Limb (tissue), 2 donors: Measurements from ENCODE around the gene FOXO3.
"Not testable (repeated sequence)": the region's sequence is repeated elsewhere in the genome, so short reads cannot be mapped to it uniquely, and the experiment has no call there.

Experiments
- DNase-seq, 2 donors: peaks; one replicate each; pipeline ENCODE4 v3.0.0-alpha.2; 2016; ENCODE audit errors: extremely low spot score in 2 of 2

The FOXO3 gene

DNA sequence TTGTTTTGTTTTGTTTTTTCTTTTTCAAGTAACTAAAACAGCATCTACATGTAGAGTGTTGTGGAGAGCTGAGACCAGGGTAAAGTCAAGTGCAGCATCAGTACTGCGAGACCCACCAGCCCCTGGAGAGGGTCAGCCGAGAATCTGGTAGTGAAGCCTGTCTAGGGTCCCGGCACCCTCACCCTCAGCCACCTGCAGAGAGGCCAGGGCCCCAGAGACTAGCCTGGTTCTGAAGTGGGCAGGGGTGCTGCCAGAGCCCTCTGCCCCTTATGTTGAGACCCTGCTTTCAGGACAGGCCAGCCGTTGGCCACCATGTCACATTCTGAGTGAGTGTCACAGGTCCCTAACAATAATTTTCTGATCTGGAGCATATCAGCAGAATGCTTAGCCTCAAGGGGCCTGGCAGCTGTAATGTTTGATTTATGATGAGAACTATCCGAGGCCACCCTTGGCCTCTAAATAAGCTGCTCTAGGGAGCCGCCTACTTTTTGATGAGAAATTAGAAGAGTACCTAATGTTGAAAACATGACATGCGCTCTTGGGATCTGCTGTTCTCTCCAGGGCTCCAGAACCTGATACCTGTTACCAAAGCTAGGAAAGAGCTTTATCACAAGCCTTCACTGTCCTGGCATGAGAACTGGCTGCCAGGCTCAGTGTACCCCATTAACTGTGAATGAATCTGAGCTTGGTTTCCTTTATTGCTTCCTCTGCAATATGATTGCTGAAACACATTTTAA, 121.8 kb downstream of the FOXO3 start:
- DNase-seq, result not testable (repeated sequence)

DNA sequence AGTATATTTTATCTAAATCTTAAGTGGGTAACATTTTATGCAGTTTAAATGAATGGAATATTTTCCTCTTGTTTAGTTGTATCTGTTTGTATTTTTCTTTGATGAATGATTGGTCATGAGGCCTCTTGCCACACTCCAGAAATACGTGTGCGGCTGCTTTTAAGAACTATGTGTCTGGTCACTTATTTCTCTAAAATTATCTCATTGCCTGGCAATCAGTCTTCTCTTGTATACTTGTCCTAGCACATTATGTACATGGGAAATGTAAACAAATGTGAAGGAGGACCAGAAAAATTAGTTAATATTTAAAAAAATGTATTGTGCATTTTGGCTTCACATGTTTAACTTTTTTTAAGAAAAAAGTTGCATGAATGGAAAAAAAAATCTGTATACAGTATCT, 123.3 kb downstream of the FOXO3 start:
- DNase-seq, result not testable (repeated sequence)

DNA sequence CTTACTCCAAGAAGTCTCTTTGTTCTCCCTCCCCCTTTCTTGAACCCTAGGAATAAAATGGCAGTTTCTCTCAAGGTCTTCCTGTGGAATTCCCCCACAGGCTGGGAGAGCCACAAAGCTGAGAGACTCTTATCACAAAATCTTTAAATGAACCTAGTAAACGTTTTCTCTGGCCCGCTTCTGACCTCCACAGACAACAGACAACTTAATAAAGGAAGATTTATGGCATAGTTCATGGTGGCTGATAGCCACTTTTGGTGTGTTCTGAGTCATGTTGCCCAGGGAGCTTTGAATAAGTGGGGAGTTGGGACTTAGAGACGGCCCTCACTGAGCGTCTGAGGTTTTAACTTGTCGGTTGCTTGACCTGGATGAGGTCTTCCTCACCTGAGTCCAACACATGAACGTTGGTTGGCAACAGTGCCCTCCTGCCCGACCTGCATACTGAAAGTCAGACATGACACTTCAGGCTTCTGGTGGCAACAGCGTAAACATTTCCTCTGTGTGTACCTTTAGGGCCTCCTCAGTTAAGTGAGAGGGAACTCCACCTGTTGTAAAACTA, 124.1 kb downstream of the FOXO3 start:
- DNase-seq, result no peak

GRCh38 chr6:108685970-108686369, 125.3 kb downstream of the FOXO3 start:
- no peak for DNase-seq

- no peak for DNase-seq
These were observed 126.2 kb downstream of the FOXO3 start for GRCh38 chr6:108686896-108687295.

GRCh38 chr6:108687921-108688320, 127.2 kb downstream of the FOXO3 start:
- DNase-seq, result no peak

- DNase-seq, result no peak
These were observed 128.8 kb downstream of the FOXO3 start for GRCh38 chr6:108689272-108690161.

GRCh38 chr6:108690326-108691049, 129.8 kb downstream of the FOXO3 start:
- DNase-seq, result no peak

- DNase-seq, result no peak
These were observed 132.9 kb downstream of the FOXO3 start for GRCh38 chr6:108693430-108694154.

- no peak for DNase-seq
These were observed 134.1 kb downstream of the FOXO3 start for GRCh38 chr6:108694816-108695215.

- DNase-seq, result peak in 1 of 2 donors; percentile 28
These were observed 136.9 kb downstream of the FOXO3 start for GRCh38 chr6:108697561-108698161.

GRCh38 chr6:108698593-108699289, 138.0 kb downstream of the FOXO3 start:
- no peak for DNase-seq

DNA sequence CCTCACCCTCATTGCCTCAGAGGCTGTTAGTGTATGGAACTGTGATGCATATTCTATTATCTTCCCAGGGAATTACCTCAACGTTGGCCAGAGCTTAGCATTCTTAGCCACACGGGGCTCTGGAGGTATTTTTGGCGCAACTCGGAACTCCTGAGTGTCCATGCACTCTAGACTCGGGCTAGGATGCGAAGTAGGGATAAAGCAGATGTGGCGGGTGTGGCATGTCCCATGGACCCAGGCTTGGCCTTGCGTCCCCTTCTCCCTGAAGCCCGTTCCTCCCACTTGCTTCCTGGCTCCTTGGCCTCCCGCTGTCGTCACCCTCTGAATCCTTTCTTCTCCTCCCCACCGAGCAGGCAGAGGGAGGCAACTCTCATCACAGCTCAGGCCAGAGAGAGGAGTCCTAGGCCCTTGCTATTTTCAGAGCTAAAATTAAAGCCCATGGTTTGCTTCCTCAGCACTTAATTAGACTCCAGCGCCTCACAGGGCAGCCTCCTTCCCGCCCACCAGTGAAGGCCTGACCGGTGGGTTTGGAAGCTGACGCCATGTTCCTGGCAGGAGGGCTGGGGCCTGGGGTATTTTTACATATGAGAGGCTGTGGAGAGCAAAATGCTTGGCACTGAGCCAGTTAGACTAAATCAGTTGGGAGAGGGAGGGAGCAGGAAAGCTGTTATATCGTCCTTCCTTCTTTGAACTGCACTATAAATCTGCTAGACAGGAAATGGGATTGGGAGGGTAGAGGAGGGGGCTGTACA, 138.7 kb downstream of the FOXO3 start:
- peak; percentile 74 to 80 for DNase-seq

GRCh38 chr6:108702106-108702851, 141.6 kb downstream of the FOXO3 start:
- no peak for DNase-seq

DNA sequence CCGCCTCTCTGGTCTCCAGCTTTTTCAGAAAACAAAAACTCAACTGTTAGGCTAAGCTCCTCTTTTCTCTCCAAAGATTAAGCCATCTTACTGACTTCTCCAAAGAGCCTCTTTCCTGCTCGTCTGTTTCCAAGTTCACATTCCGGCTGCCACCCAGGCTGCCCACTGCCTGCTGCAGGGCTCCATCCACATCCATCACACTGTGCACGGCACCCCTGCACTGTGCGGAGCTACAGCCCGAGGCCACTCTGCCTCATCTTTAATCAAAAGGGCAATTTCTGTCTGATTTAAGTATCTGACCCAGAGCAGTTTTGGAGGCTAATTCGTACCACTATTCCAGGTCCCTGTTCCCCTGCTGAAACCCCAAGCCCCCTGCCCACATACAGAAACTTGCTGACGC, 145.9 kb downstream of the FOXO3 start:
- DNase-seq, result no peak

DNA sequence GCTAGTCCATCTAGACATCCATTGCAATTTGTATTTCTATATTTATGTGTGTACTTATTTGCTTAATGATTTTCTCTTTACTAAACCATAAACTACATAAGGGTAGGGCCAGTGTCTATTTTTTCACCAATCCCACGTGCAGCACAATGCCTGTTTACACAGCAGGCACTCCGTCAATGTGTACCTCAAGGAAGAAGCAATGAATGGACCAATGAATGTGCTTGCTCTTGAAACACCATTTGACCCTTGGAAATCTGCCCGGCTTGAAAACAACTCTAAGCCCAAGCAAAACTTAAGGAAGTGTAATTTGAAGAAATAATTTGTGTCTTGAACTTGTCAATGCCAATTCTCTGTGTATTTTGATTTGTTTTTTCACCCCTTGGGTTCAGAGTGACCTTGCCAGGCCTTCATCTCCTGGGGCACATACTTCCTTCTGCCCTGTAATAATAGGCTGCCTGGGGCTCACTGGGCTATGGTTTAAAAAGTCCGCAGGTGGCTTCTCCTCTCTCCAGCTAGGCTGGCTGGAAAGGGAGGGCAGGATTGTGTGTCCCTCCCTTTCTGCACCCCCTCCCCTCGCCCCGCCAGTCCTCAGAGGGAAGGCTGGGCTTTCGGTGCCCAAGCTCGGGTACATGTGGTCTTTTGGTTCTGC, 146.7 kb downstream of the FOXO3 start:
- DNase-seq, result no peak

DNA sequence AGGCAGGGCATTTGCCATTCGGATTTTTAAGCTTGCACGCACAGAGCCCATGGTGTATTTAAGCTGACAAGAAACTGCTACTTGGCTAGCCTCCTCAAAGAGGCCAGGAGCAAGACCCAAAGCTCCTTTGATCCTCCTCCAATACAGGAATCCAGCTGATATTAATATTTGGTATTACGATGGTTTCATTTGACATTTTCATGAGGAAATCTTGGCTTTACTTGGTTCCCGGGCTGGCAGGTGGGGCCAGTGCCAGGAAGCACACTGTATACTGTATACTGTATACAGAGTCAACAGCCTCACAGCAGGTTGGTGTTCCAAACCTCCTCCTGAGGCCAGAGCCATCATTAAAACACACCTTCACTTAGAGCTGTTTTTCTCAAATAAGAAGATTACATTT, 149.3 kb downstream of the FOXO3 start:
- no peak for DNase-seq

DNA sequence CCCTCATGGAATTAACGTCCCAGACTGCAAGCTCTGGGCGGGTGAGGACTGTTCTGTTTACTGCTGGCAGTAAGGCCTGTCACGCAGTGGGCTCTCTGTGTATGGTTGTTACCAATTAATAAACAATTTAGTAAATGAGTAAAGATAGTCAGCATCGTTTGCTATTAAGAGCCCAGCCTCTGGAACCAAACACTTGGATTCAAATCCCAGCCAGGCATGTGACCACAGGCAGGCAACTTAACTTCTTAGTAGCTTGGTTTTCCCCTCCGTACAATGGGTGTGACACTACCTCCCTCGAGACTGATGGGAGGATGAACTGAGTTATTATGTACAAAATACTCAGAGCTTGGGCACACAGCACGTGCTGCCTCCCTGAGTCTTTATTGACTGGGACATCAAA, 149.8 kb downstream of the FOXO3 start:
- DNase-seq, result no peak
